HepG2 (cell line): ENCODE results near the gene ZBTB20. TPM values are rescaled to one million over a fixed set of nuclear protein-coding genes. Genes with fewer than 3 reads are reported as not detected.

Experiments
- ATAC-seq: fragments of 200-7000 bp; cut with Tn5 transposase; 3 replicates; pipeline ENCODE4 v1.9.1; 2020; ENCODE audit warnings: mild to moderate bottlenecking, moderate library complexity
- BruUV-seq: library from RNA; stranded (reverse); fragments of 400-500 nt; replicated peaks from 2 replicates; lab custom pipeline; 2021; lab: Mats Ljungman, UMichigan
- CTCF ChIA-PET: fragments of 300-600 bp; formaldehyde crosslinking; extraction: SDS; loops from one replicate; lab custom pipeline; 2021; ENCODE audit warnings: low total read pairs, inconsistent platforms, low intra/inter-chr PET ratio; lab: Yijun Ruan, JAX
- POLR2A ChIA-PET: fragments of 350-600 bp; sonication (Branson Sonifier 250); formaldehyde crosslinking; loops from one replicate; lab custom pipeline; 2020; ENCODE audit warnings: antibody characterized with exemption, inconsistent platforms; lab: Yijun Ruan, JAX
- DNase-seq: peaks from one replicate; pipeline ENCODE4 v3.0.0-alpha.2; 2015; ENCODE audit warnings: low spot score
- FAIRE-seq: peaks from 3 replicates; lab custom pipeline; 2011; peaks lifted over from hg19 to GRCh38; lab: Jason Lieb, UNC
- H2AFZ ChIP-seq: one replicate; pipeline ENCODE4 v1.6.1; 2011; ENCODE audit warnings: low read length, inconsistent platforms
- H3K27ac ChIP-seq: fragments of 300-600 bp; 3 replicates; pipeline ENCODE4 v1.8.0; 2011; ENCODE audit warnings: mixed run types, mild to moderate bottlenecking, mixed read lengths, low read length, inconsistent platforms; ENCODE audit not compliant: insufficient read depth; ENCODE audit errors: extremely low read length
- H3K27me3 ChIP-seq, 2 experiments: fragments of 200-600 bp in 1 of 2; 2 replicates in 1 of 2; 3 replicates in 1 of 2; pipeline versions ENCODE4 v1.6.0 to v1.8.0; 2011; ENCODE audit warnings: low read length in 2 of 2, mild to moderate bottlenecking in 2 of 2, moderate library complexity in 2 of 2, inconsistent platforms in 1 of 2; ENCODE audit not compliant: insufficient read depth in 2 of 2, control insufficient read depth in 1 of 2
- H3K36me3 ChIP-seq, 2 experiments: fragments of 200-600 bp in 1 of 2; replicated peaks in 1 of 2; 2 replicates in 1 of 2; 3 replicates in 1 of 2; pipeline versions ENCODE4 v1.5.1 to v1.8.0; 2011; ENCODE audit warnings: low read length in 2 of 2, inconsistent platforms in 1 of 2; ENCODE audit not compliant: insufficient read depth in 2 of 2, control insufficient read depth in 1 of 2
- H3K4me1 ChIP-seq: 2 replicates; pipeline ENCODE4 v1.5.1; 2012; ENCODE audit warnings: low read length, inconsistent platforms; ENCODE audit not compliant: insufficient read depth
- H3K4me2 ChIP-seq: 2 replicates; pipeline ENCODE4 v1.6.0; 2011; ENCODE audit warnings: low read depth, low read length, inconsistent platforms
- H3K4me3 ChIP-seq, 3 experiments: fragments of 200-600 bp in 1 of 3; sonication (generic), shearing (Covaris generic) in 1 of 3; replicated peaks in 1 of 3; 2 replicates each; pipeline ENCODE4 v1.5.1; 2011 to 2016; ENCODE audit warnings: low read length in 3 of 3, inconsistent platforms in 2 of 3, low read depth in 2 of 3, mild to moderate bottlenecking in 2 of 3, control low read depth in 1 of 3, mixed read lengths in 1 of 3; ENCODE audit not compliant: insufficient read depth in 1 of 3
- H3K79me2 ChIP-seq: one replicate; pipeline ENCODE4 v1.6.1; 2011; ENCODE audit warnings: low read length, inconsistent platforms; ENCODE audit not compliant: insufficient read depth
- H3K9ac ChIP-seq: 2 replicates; pipeline ENCODE4 v1.6.0; 2011; ENCODE audit warnings: mild to moderate bottlenecking, low read depth, low read length, inconsistent platforms; ENCODE audit not compliant: insufficient read depth
- H3K9me3 ChIP-seq: 2 replicates; pipeline ENCODE4 v1.5.1; 2012; ENCODE audit warnings: mild to moderate bottlenecking, low read length
- H4K20me1 ChIP-seq: 2 replicates; pipeline ENCODE4 v1.6.0; 2011; ENCODE audit warnings: inconsistent platforms, mild to moderate bottlenecking, low read length, moderate library complexity; ENCODE audit not compliant: insufficient read depth
- ARNTL ChIP-seq: sonication (generic); formaldehyde crosslinking; IDR thresholded peaks from 2 replicates; pipeline ENCODE4 v1.4.0; 2020; ENCODE audit warnings: mild to moderate bottlenecking, missing genetic modification reagents
- ASH2L ChIP-seq: fragments of 300-600, 200-600 bp; sonication (generic); IDR thresholded peaks from 2 replicates; pipeline ENCODE4 v1.7.0; 2017; ENCODE audit warnings: low read depth, mild to moderate bottlenecking, moderate library complexity, mixed read lengths, low read length; ENCODE audit not compliant: insufficient read length
- JUN ChIP-seq: sonication (generic); formaldehyde crosslinking; IDR thresholded peaks from 2 replicates; pipeline ENCODE4 v1.4.0; 2020; ENCODE audit warnings: mild to moderate bottlenecking, missing genetic modification reagents
- MBD4 ChIP-seq: IDR thresholded peaks from 2 replicates; pipeline ENCODE4 v1.6.1; 2012; ENCODE audit warnings: low read length, inconsistent platforms, borderline replicate concordance
- NFIB ChIP-seq: sonication (generic); formaldehyde crosslinking; IDR thresholded peaks from 2 replicates; pipeline ENCODE4 v1.9.0; 2021; ENCODE audit warnings: missing genetic modification reagents, mild to moderate bottlenecking, borderline replicate concordance
- ZBED4 ChIP-seq: sonication (generic); formaldehyde crosslinking; IDR thresholded peaks from 2 replicates; pipeline ENCODE4 v1.4.0; 2020; ENCODE audit warnings: missing genetic modification reagents, borderline replicate concordance
- ZBTB39 ChIP-seq: sonication (generic); formaldehyde crosslinking; IDR thresholded peaks from 2 replicates; pipeline ENCODE4 v1.5.0; 2020; ENCODE audit warnings: missing genetic modification reagents
- ZNF691 ChIP-seq: sonication (generic); formaldehyde crosslinking; IDR thresholded peaks from 2 replicates; pipeline ENCODE4 v1.4.0; 2020; ENCODE audit warnings: missing genetic modification reagents, low read depth, mild to moderate bottlenecking, borderline replicate concordance
- WGBS: methylation state at CpG from one replicate; pipeline ENCODE4 v1.1.6; 2017; ENCODE audit warnings: low lambda C conversion rate; 5-methylcytosine and 5-hydroxymethylcytosine counted together
- in situ Hi-C: cut with HindIII; loops from 2 replicates; pipeline ENCODE4 v1.10.0; 2017; ENCODE audit warnings: low pct_unique_long_range_greater_than_20kb; ENCODE audit not compliant: extremely low pct_ligation_motif_present
- intact Hi-C: fragments of 100-400 bp; cut with micrococcal nuclease; formaldehyde crosslinking; loops from one replicate; pipeline ENCODE4 v1.10.0; 2022; ENCODE audit not compliant: unreplicated experiment
- polyA plus RNA-seq, 8 experiments: library from polyadenylated mRNA; depleted of rRNA in 3 of 8; stranded (reverse) in 7 of 8; unstranded in 1 of 8; fragments of >200 nt; fragmentation: Illumina TruSeq in 4 of 8; extraction: Trizol in 4 of 8; gene quantifications; 2 replicates each; pipeline versions ENCODE4 v1.2.1 to v1.2.3, GENCODE V29; 2011 to 2016; ENCODE audit warnings: low read depth in 4 of 8, missing spikeins in 1 of 8, mixed read lengths in 1 of 8; ENCODE audit not compliant: insufficient read depth in 1 of 8
- total RNA-seq, 5 experiments: library from RNA; depleted of rRNA; stranded (reverse); fragments of >200 nt; fragmentation: Illumina TruSeq; extraction: Trizol; gene quantifications; 2 replicates each; pipeline ENCODE4 v1.2.3, GENCODE V29; 2016; ENCODE audit warnings: low read depth in 1 of 5

Gene ZBTB20
- total and polyA plus RNA-seq, 2 of the 13 experiments (the other 11 are each of a cell fraction or from before 2014, with no cell fraction given): 1.9 to 8.8 TPM

GRCh38 chr3:114799816-114800215 lies 347.3 kb downstream of the ZBTB20 start:
- H3K79me2 ChIP-seq: no peaks in the 10 kb centered on the region
- no peaks in the 10 kb centered on the region for H3K27me3 ChIP-seq
- no peak for FAIRE-seq
- H3K9me3 ChIP-seq: no peaks in the 10 kb centered on the region
- no peak overlapping the region for H3K27ac ChIP-seq
- H3K9ac ChIP-seq: no peak overlapping the region
- DNase-seq: no peak
- no peak overlapping the region for H2AFZ ChIP-seq
- no peak for ATAC-seq
- H3K4me3 ChIP-seq: no peak overlapping the region
- in situ Hi-C loops: no loop called here
- ChIA-PET POLR2A (no interaction called here), CTCF (no interaction called here)
- TF ChIP-seq ZBED4 (CRISPR knock-in tag) (no peak), ARNTL (CRISPR knock-in tag) (no peak), MBD4 (no peak), ZNF691 (CRISPR knock-in tag) (no peak), NFIB (CRISPR knock-in tag) (no peak), ASH2L (no peak), JUN (CRISPR knock-in tag) (no peak), ZBTB39 (CRISPR knock-in tag) (no peak)
- intact Hi-C loops: no loop called here
- BruUV-seq: no TSS peak
- no peak overlapping the region for H3K4me2 ChIP-seq
- H3K36me3 ChIP-seq: no peaks in the 10 kb centered on the region
- no peaks in the 10 kb centered on the region for H4K20me1 ChIP-seq
- H3K4me1 ChIP-seq: no peaks in the 10 kb centered on the region
- WGBS: 60% methylated on average over 4 of the region's 4 CpGs
